GM19372 (cell line): ENCODE results near the gene DEFB132.

ENCODE experiments used
- ATAC-seq: cut with Tn5 transposase; IDR thresholded peaks from one replicate; pipeline ENCODE4 v1.9.1; 2021; ENCODE audit warnings: mild to moderate bottlenecking, low read depth, moderate library complexity; ENCODE audit not compliant: unreplicated experiment

Gene DEFB132

GRCh38 chr20:295804-296203 lies 38.3 kb downstream of the DEFB132 start:
- ATAC-seq, result no peak

- ATAC-seq, result peak; percentile 76
Observed at GRCh38 chr20:297098-297924, 39.8 kb downstream of the DEFB132 start, which contains the start of gene ZCCHC3. ZCCHC3 (plus strand) TSS chr20:297570; CDS start chr20:297587, 17 bp downstream.

- peak; percentile 28 for ATAC-seq
Observed at GRCh38 chr20:297925-298775, 40.6 kb downstream of the DEFB132 start.

GRCh38 chr20:298776-299391 lies 41.4 kb downstream of the DEFB132 start:
- ATAC-seq, result no peak

GRCh38 chr20:300345-300990 lies 42.9 kb downstream of the DEFB132 start:
- no peak for ATAC-seq

- no peak for ATAC-seq
Observed at GRCh38 chr20:301886-302848, 44.6 kb downstream of the DEFB132 start.

GRCh38 chr20:305745-306144 lies 48.2 kb downstream of the DEFB132 start:
- ATAC-seq, result no peak

GRCh38 chr20:308427-309038 lies 51.0 kb downstream of the DEFB132 start:
- ATAC-seq, result no peak

- ATAC-seq, result no peak
Observed at GRCh38 chr20:309306-309840, 51.8 kb downstream of the DEFB132 start.

- peak; percentile 100 for ATAC-seq
Observed at GRCh38 chr20:309841-310644, 52.5 kb downstream of the DEFB132 start.

GRCh38 chr20:310645-311044 lies 53.1 kb downstream of the DEFB132 start:
- ATAC-seq, result no peak
